Measurements from ENCODE around the gene C17orf50.

Gene C17orf50

GRCh38 chr17:35773129-35773528 lies 12.4 kb downstream of the C17orf50 start:
- Histone ChIP-seq H3K36me3 (ENCODE audit: control insufficient read depth, low read length) (no peaks in the 10 kb centered on the region), H3K4me1 (ENCODE audit: control insufficient read depth, low read length) (no peaks in the 10 kb centered on the region), H3F3A (ENCODE audit: control insufficient read depth, insufficient read depth) (no peaks in the 10 kb centered on the region), H3K79me2 (ENCODE audit: control insufficient read depth, low read length) (no peaks in the 10 kb centered on the region), H3K4me2 (ENCODE audit: low read length) (no peak overlapping the region), H3K27ac (ENCODE audit: low read depth, low read length) (no peak overlapping the region), H3K9me2 (replicated peaks; ENCODE audit: control insufficient read depth, low read length) (no peaks in the 10 kb centered on the region), H3K27me3 (ENCODE audit: control insufficient read depth, low read length) (peaks cover 7% of the 10 kb centered on the region), H3K9me3 (ENCODE audit: control insufficient read depth, insufficient read depth, low read length) (no peaks in the 10 kb centered on the region), H4K20me1 (ENCODE audit: control insufficient read depth, insufficient read depth, low read depth, low read length) (no peaks in the 10 kb centered on the region), H3K4me3 (ENCODE audit: low read length) (no peak overlapping the region)
- TF ChIP-seq EZH2phosphoT487 (IDR thresholded peaks at IDR 0.05; ENCODE audit: borderline replicate concordance, low read length) (no peak), CTCF (IDR thresholded peaks at IDR 0.05; ENCODE audit: low read depth, low read length, poor library complexity, severe bottlenecking) (no peak)

GRCh38 chr17:35773679-35774425 lies 13.2 kb downstream of the C17orf50 start:
- Histone ChIP-seq H3K27ac (ENCODE audit: low read depth, low read length) (no peak overlapping the region), H3K27me3 (ENCODE audit: control insufficient read depth, low read length) (peaks cover 10% of the 10 kb centered on the region)

GRCh38 chr17:35774499-35774898 lies 13.8 kb downstream of the C17orf50 start:
- Histone ChIP-seq H3K36me3 (ENCODE audit: control insufficient read depth, low read length) (no peaks in the 10 kb centered on the region), H3K4me2 (ENCODE audit: low read length) (no peak overlapping the region), H4K20me1 (ENCODE audit: control insufficient read depth, insufficient read depth, low read depth, low read length) (no peaks in the 10 kb centered on the region), H3K9me2 (replicated peaks; ENCODE audit: control insufficient read depth, low read length) (no peaks in the 10 kb centered on the region), H3F3A (ENCODE audit: control insufficient read depth, insufficient read depth) (no peaks in the 10 kb centered on the region), H3K27me3 (ENCODE audit: control insufficient read depth, low read length) (peaks cover 11% of the 10 kb centered on the region), H3K4me3 (ENCODE audit: low read length) (no peak overlapping the region), H3K9me3 (ENCODE audit: control insufficient read depth, insufficient read depth, low read length) (no peaks in the 10 kb centered on the region), H3K27ac (ENCODE audit: low read depth, low read length) (no peak overlapping the region), H3K79me2 (ENCODE audit: control insufficient read depth, low read length) (no peaks in the 10 kb centered on the region), H3K4me1 (ENCODE audit: control insufficient read depth, low read length) (no peaks in the 10 kb centered on the region)
- TF ChIP-seq CTCF (IDR thresholded peaks at IDR 0.05; ENCODE audit: low read depth, low read length, poor library complexity, severe bottlenecking) = no peak
- TF ChIP-seq EZH2phosphoT487 (IDR thresholded peaks at IDR 0.05; ENCODE audit: borderline replicate concordance, low read length) = no peak

More at GRCh38 chr17:35773679-35774425, 13.2 kb downstream of the C17orf50 start:
- H4K20me1 ChIP-seq (ENCODE audit: control insufficient read depth, insufficient read depth, low read depth, low read length) = no peaks in the 10 kb centered on the region
- TF ChIP-seq EZH2phosphoT487 (IDR thresholded peaks at IDR 0.05; ENCODE audit: borderline replicate concordance, low read length) (no peak), CTCF (IDR thresholded peaks at IDR 0.05; ENCODE audit: low read depth, low read length, poor library complexity, severe bottlenecking) (no peak)
- no peaks in the 10 kb centered on the region for H3F3A ChIP-seq (ENCODE audit: control insufficient read depth, insufficient read depth)
- H3K9me3 ChIP-seq (ENCODE audit: control insufficient read depth, insufficient read depth, low read length) = no peaks in the 10 kb centered on the region
- H3K4me2 ChIP-seq (ENCODE audit: low read length) = no peak overlapping the region
- H3K4me3 ChIP-seq (ENCODE audit: low read length) = no peak overlapping the region
- H3K79me2 ChIP-seq (ENCODE audit: control insufficient read depth, low read length) = no peaks in the 10 kb centered on the region
- no peaks in the 10 kb centered on the region for H3K4me1 ChIP-seq (ENCODE audit: control insufficient read depth, low read length)
- H3K9me2 ChIP-seq (replicated peaks; ENCODE audit: control insufficient read depth, low read length) = no peaks in the 10 kb centered on the region
- H3K36me3 ChIP-seq (ENCODE audit: control insufficient read depth, low read length) = no peaks in the 10 kb centered on the region

All from DOHH2 (cell line).